NCI-H1694 (cell line): Measurements from ENCODE around the gene SEC61B.

Experiments
- DNase-seq: peaks from one replicate; lab custom pipeline; 2025; lab: John Stamatoyannopoulos, UW

SEC61B gene

GRCh38 chr9:99274016-99274415 is 51.9 kb downstream of the SEC61B start:
- no peak for DNase-seq

GRCh38 chr9:99274495-99274894 is 52.4 kb downstream of the SEC61B start:
- DNase-seq: no peak
